Measurements from ENCODE around the gene SAP30. TPM values are rescaled to one million over a fixed set of nuclear protein-coding genes. Genes with fewer than 3 reads are reported as not detected.

The SAP30 gene
- total RNA-seq, 1 donor from 2014 or later = 29.3 TPM

DNA sequence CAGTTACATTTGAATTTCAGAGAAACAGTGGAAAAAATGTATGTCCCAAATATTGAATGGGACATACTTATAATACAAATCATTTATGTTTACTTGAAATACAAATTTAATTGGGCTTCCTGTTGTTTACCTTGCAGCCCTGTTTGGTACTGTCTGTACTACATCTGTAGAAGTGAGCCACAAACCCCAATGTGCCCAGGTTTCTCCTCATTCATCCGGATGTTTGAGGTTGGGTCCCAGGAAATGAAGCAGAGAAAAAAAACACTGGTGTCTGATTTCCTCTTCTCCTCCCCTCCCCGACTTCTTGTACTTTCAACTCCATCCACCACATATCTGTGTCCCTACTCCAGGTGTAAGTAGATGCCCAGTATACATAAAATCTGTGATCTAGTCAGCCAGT is 55.3 kb downstream of the SAP30 start:
- Mint-ChIP-seq H3K27me3 (ENCODE audit: insufficient read depth) (no peaks in the 10 kb centered on the region), H3K36me3 (ENCODE audit: low read depth) (no peaks in the 10 kb centered on the region), H3K4me1 (ENCODE audit: low read depth) (peaks cover 33% of the 10 kb centered on the region), H3K9me3 (no peaks in the 10 kb centered on the region), H3K27ac (peak overlapping the region; percentile 40), H3K4me3 (peak overlapping the region; percentile 42)
- peak; percentile 25 for DNase-seq (ENCODE audit: low spot score)
- intact Hi-C loops (cut with micrococcal nuclease) = loop anchor here (10.0 kb wide), 1 partner anchor 729 kb away; no protein-coding TSS in a partner anchor

Other genes with a start within 250 kb of the SAP30 start
- 24.6 and 30.5 TPM in 2 replicates for gene GALNT7, start 202.1 kb upstream of the SAP30 start, total RNA-seq
- 274 and 292 TPM in 2 replicates for gene HMGB2, start 36.6 kb upstream of the SAP30 start, total RNA-seq
- gene SCRG1, start 28.2 kb downstream of the SAP30 start, total RNA-seq = not detected in 2 replicates
- not detected in 2 replicates for gene HAND2, start 159.3 kb downstream of the SAP30 start, total RNA-seq